WTC11 (cell line): ENCODE measurements around the gene ZNF22. TPM values are rescaled to one million over a fixed set of nuclear protein-coding genes. Genes with fewer than 3 reads are reported as not detected.
A peak's percentile ranks its signal among the peaks of the same experiment; 100 is the strongest.

Experiments used
- ATAC-seq: fragments of 200-7000 bp; cut with Tn5 transposase; 2 replicates; pipeline ENCODE4 v1.10.0; 2021; ENCODE audit warnings: mild to moderate bottlenecking, moderate library complexity
- CTCF ChIA-PET: fragments of 300-600 bp; sonication (Branson Sonifier 250); formaldehyde crosslinking; loops from one replicate; lab custom pipeline; 2021; ENCODE audit warnings: antibody characterized with exemption; lab: Charles Lee
- POLR2A ChIA-PET: fragments of 350-600 bp; sonication (Branson Sonifier 250); formaldehyde crosslinking; loops from one replicate; lab custom pipeline; 2021; ENCODE audit warnings: antibody characterized with exemption; lab: Charles Lee
- DNase-seq: peaks from one replicate; pipeline ENCODE4 v3.0.0; 2021; ENCODE audit warnings: low spot score
- H3K27ac Mint-ChIP-seq: 2 replicates; pipeline ENCODE4 v1.8.0; 2021; ENCODE audit warnings: mixed read lengths
- H3K27me3 Mint-ChIP-seq: 2 replicates; pipeline ENCODE4 v1.8.0; 2021; ENCODE audit warnings: low read depth, mild to moderate bottlenecking, moderate library complexity, mixed read lengths
- H3K36me3 Mint-ChIP-seq: 2 replicates; pipeline ENCODE4 v1.8.0; 2021; ENCODE audit warnings: mixed read lengths
- H3K4me1 Mint-ChIP-seq: 2 replicates; pipeline ENCODE4 v1.8.0; 2022; ENCODE audit warnings: mixed read lengths
- H3K4me3 Mint-ChIP-seq: 2 replicates; pipeline ENCODE4 v1.8.0; 2021; ENCODE audit warnings: mild to moderate bottlenecking, moderate library complexity, mixed read lengths
- H3K9me3 Mint-ChIP-seq: 2 replicates; pipeline ENCODE4 v1.8.0; 2021; ENCODE audit warnings: mixed read lengths
- EMX1 ChIP-seq: fragments of 250-450 bp; sonication (Bioruptor Pico); IDR thresholded peaks from 2 replicates; pipeline ENCODE4 v1.8.0; 2021; ENCODE audit warnings: mild to moderate bottlenecking
- FOXK1 ChIP-seq: sonication (generic); formaldehyde crosslinking; IDR thresholded peaks from 2 replicates; pipeline ENCODE4 v1.8.0; 2022; ENCODE audit warnings: mild to moderate bottlenecking, moderate library complexity, missing genetic modification reagents
- GABPB1 ChIP-seq: sonication (generic); formaldehyde crosslinking; IDR thresholded peaks from 2 replicates; pipeline ENCODE4 v1.8.1; 2023; ENCODE audit warnings: mild to moderate bottlenecking, missing genetic modification reagents
- KAT7 ChIP-seq: sonication (generic); formaldehyde crosslinking; IDR thresholded peaks from 2 replicates; pipeline ENCODE4 v1.8.1; 2023; ENCODE audit warnings: missing genetic modification reagents, mild to moderate bottlenecking, borderline replicate concordance
- MXD4 ChIP-seq: fragments of 250-450 bp; sonication (Bioruptor Pico); IDR thresholded peaks from 2 replicates; pipeline ENCODE4 v1.8.0; 2021; ENCODE audit warnings: mild to moderate bottlenecking, moderate library complexity, borderline replicate concordance
- MYBL2 ChIP-seq: sonication (generic); formaldehyde crosslinking; IDR thresholded peaks from 2 replicates; pipeline ENCODE4 v1.8.1; 2023; ENCODE audit warnings: mild to moderate bottlenecking, moderate library complexity, missing genetic modification reagents
- NFATC4 ChIP-seq: fragments of 250-450 bp; sonication (Bioruptor Pico); IDR thresholded peaks from 2 replicates; pipeline ENCODE4 v1.9.0; 2021; ENCODE audit warnings: mild to moderate bottlenecking
- NFE2L1 ChIP-seq: sonication (generic); formaldehyde crosslinking; IDR thresholded peaks from 2 replicates; pipeline ENCODE4 v1.8.1; 2023; ENCODE audit warnings: missing genetic modification reagents
- NFYB ChIP-seq: sonication (generic); formaldehyde crosslinking; conservative IDR thresholded peaks from 2 replicates; pipeline ENCODE4 v1.8.0; 2022; ENCODE audit warnings: low read depth, missing genetic modification reagents
- RELA ChIP-seq: sonication (generic); formaldehyde crosslinking; IDR thresholded peaks from 2 replicates; pipeline ENCODE4 v1.8.1; 2022; ENCODE audit warnings: missing genetic modification reagents, mild to moderate bottlenecking, borderline replicate concordance
- RORB ChIP-seq: fragments of 250-450 bp; sonication (Bioruptor Pico); IDR thresholded peaks from 2 replicates; pipeline ENCODE4 v1.9.0; 2021; ENCODE audit warnings: mild to moderate bottlenecking
- TP53 ChIP-seq: sonication (generic); formaldehyde crosslinking; IDR thresholded peaks from 2 replicates; pipeline ENCODE4 v1.8.1; 2023; ENCODE audit warnings: mild to moderate bottlenecking, missing genetic modification reagents
- ZNF232 ChIP-seq: sonication (generic); formaldehyde crosslinking; IDR thresholded peaks from 2 replicates; pipeline ENCODE4 v1.8.0; 2022; ENCODE audit warnings: mild to moderate bottlenecking, missing genetic modification reagents
- ZNF671 ChIP-seq: fragments of 250-450 bp; sonication (Bioruptor Pico); IDR thresholded peaks from 2 replicates; pipeline ENCODE4 v1.8.0; 2021; ENCODE audit warnings: mild to moderate bottlenecking
- total RNA-seq: library from RNA; stranded (reverse); gene quantifications from 3 replicates; pipeline ENCODE4 v1.2.3, GENCODE V29; 2021
- TF ChIP-seq, protein P1 (sequence below): sonication (generic); formaldehyde crosslinking; IDR thresholded peaks from 2 replicates; pipeline ENCODE4 v1.8.1; 2023; ENCODE audit warnings: mild to moderate bottlenecking, missing genetic modification reagents
- TF ChIP-seq, protein P2 (sequence below): sonication (generic); formaldehyde crosslinking; IDR thresholded peaks from 2 replicates; pipeline ENCODE4 v1.8.1; 2022; ENCODE audit warnings: mild to moderate bottlenecking, moderate library complexity, missing genetic modification reagents
- TF ChIP-seq, protein P3 (sequence below): sonication (generic); formaldehyde crosslinking; IDR thresholded peaks from 2 replicates; pipeline ENCODE4 v1.8.1; 2022; ENCODE audit warnings: low read depth, mild to moderate bottlenecking, moderate library complexity, missing genetic modification reagents, borderline replicate concordance
- TF ChIP-seq, protein P4 (sequence below): sonication (generic); formaldehyde crosslinking; IDR thresholded peaks from 2 replicates; pipeline ENCODE4 v1.8.0; 2022; ENCODE audit warnings: mild to moderate bottlenecking, missing genetic modification reagents
- TF ChIP-seq, protein P5 (sequence below): sonication (generic); formaldehyde crosslinking; IDR thresholded peaks from 2 replicates; pipeline ENCODE4 v1.8.0; 2022; ENCODE audit warnings: mild to moderate bottlenecking, missing genetic modification reagents
- TF ChIP-seq, protein P6 (sequence below): sonication (generic); formaldehyde crosslinking; IDR thresholded peaks from 2 replicates; pipeline ENCODE4 v1.8.0; 2022; ENCODE audit warnings: mild to moderate bottlenecking, missing genetic modification reagents
- TF ChIP-seq, protein P7 (sequence below): fragments of 250-450 bp; sonication (Bioruptor Pico); IDR thresholded peaks from 2 replicates; pipeline ENCODE4 v1.9.0; 2021; ENCODE audit warnings: moderate library complexity, mild to moderate bottlenecking, inconsistent platforms, borderline replicate concordance
- TF ChIP-seq, protein P8 (sequence below): sonication (generic); formaldehyde crosslinking; IDR thresholded peaks from 2 replicates; pipeline ENCODE4 v1.8.1; 2023; ENCODE audit warnings: mild to moderate bottlenecking, missing genetic modification reagents, moderate library complexity

The ZNF22 gene
- total RNA-seq, 1 experiment from 2014 or later, result 31.0 TPM

DNA sequence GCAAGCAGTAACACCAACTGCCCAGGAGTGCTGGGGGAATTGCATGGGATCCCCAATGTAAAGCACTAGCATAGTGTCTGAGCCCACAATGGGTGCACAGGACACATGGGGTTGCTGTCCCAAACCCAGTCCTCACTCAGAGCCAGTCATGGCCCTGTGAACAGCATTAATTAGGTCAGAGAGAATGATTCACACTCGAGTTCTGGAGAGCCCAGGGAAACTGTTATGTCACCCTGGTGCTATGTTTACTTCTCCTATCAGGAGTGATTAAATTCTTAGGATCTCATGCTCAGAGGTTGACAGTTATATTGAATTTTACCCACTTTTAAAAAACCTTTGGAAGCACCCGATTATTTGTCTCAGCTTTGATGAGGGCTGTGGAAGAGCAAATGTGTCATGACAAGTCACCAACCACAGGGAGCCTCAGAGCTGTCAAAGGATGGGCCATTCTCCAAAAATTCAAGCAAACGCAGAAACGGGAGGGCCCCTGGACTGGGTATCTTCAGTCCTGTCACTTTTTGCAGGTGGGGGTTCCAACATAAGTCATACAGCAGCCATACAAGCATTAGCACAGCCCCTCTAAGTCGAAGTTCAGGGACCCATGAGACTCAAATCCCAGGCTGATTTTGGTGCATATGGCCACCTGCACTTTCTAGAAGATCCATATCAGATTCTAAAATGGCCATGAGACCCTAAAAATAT is 42.4 kb upstream of the ZNF22 start:
- TF ChIP-seq NFATC4 (CRISPR knock-in tag) (no peak), EMX1 (CRISPR knock-in tag) (no peak), RELA (CRISPR knock-in tag) (no peak), KAT7 (CRISPR knock-in tag) (no peak), ZNF671 (no peak), FOXK1 (no peak)
- TF ChIP-seq, protein P1, sequence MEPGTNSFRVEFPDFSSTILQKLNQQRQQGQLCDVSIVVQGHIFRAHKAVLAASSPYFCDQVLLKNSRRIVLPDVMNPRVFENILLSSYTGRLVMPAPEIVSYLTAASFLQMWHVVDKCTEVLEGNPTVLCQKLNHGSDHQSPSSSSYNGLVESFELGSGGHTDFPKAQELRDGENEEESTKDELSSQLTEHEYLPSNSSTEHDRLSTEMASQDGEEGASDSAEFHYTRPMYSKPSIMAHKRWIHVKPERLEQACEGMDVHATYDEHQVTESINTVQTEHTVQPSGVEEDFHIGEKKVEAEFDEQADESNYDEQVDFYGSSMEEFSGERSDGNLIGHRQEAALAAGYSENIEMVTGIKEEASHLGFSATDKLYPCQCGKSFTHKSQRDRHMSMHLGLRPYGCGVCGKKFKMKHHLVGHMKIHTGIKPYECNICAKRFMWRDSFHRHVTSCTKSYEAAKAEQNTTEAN (CRISPR knock-in tag), result no peak
- TF ChIP-seq, protein P2, sequence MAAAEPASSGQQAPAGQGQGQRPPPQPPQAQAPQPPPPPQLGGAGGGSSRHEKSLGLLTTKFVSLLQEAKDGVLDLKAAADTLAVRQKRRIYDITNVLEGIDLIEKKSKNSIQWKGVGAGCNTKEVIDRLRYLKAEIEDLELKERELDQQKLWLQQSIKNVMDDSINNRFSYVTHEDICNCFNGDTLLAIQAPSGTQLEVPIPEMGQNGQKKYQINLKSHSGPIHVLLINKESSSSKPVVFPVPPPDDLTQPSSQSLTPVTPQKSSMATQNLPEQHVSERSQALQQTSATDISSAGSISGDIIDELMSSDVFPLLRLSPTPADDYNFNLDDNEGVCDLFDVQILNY, result no peak
- Mint-ChIP-seq H3K27ac (no peak overlapping the region), H3K36me3 (peaks cover 9% of the 10 kb centered on the region), H3K27me3 (peaks cover 10% of the 10 kb centered on the region), H3K4me3 (peak overlapping the region; percentile 81), H3K4me1 (peaks cover 48% of the 10 kb centered on the region), H3K9me3 (peaks cover 5% of the 10 kb centered on the region; the same call in 1 of the 2 replicates)
- CTCF ChIA-PET, result interaction anchor here (1.4 to 7.3 kb wide), 3 partner anchors 20 to 32 kb away, joined by 3 to 74 read pairs (median 4); partner anchors contain the start of gene DEPP1
- DNase-seq (no peak), ATAC-seq (no peak)
- POLR2A ChIA-PET, result no interaction called here

DNA sequence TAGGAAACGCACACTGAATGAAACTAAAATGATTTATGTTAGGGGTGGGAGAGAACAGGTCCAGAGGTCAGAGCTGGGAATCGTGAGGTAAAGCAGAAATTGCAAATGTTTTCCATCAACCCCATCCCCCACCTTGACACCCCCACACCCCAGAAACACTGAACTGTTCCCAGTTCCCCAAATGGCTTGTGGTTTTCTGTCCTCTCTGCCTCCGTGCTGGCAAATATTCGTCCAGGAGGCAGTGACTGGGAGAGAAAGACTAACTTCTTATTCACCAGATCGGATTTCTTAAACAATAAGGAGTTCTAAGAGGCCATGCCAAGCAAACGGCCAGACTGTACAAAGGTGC is 41.9 kb upstream of the ZNF22 start:
- H3K4me1 Mint-ChIP-seq, result peaks cover 50% of the 10 kb centered on the region
- CTCF ChIA-PET, result interaction anchor here (1.3 to 7.3 kb wide), 4 partner anchors 9 to 32 kb away, joined by 3 to 74 read pairs (median 4); partner anchors contain the start of gene DEPP1
- H3K27me3 Mint-ChIP-seq, result peaks cover 10% of the 10 kb centered on the region
- H3K9me3 Mint-ChIP-seq, result peaks cover 5% of the 10 kb centered on the region; the same call in 1 of the 2 replicates
- H3K4me3 Mint-ChIP-seq, result peak overlapping the region; percentile 81
- peaks cover 9% of the 10 kb centered on the region for H3K36me3 Mint-ChIP-seq
- TF ChIP-seq, protein P3, sequence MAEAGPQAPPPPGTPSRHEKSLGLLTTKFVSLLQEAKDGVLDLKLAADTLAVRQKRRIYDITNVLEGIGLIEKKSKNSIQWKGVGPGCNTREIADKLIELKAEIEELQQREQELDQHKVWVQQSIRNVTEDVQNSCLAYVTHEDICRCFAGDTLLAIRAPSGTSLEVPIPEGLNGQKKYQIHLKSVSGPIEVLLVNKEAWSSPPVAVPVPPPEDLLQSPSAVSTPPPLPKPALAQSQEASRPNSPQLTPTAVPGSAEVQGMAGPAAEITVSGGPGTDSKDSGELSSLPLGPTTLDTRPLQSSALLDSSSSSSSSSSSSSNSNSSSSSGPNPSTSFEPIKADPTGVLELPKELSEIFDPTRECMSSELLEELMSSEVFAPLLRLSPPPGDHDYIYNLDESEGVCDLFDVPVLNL (CRISPR knock-in tag), result no peak
- TF ChIP-seq, protein P4, sequence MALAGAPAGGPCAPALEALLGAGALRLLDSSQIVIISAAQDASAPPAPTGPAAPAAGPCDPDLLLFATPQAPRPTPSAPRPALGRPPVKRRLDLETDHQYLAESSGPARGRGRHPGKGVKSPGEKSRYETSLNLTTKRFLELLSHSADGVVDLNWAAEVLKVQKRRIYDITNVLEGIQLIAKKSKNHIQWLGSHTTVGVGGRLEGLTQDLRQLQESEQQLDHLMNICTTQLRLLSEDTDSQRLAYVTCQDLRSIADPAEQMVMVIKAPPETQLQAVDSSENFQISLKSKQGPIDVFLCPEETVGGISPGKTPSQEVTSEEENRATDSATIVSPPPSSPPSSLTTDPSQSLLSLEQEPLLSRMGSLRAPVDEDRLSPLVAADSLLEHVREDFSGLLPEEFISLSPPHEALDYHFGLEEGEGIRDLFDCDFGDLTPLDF (CRISPR knock-in tag), result 0 out of 2 replicates have a peak, but pooled peaks have one; percentile 2
- ATAC-seq (no peak), DNase-seq (no peak)
- no peak overlapping the region; the same call in 1 of the 2 replicates for H3K27ac Mint-ChIP-seq
- POLR2A ChIA-PET, result no interaction called here

DNA sequence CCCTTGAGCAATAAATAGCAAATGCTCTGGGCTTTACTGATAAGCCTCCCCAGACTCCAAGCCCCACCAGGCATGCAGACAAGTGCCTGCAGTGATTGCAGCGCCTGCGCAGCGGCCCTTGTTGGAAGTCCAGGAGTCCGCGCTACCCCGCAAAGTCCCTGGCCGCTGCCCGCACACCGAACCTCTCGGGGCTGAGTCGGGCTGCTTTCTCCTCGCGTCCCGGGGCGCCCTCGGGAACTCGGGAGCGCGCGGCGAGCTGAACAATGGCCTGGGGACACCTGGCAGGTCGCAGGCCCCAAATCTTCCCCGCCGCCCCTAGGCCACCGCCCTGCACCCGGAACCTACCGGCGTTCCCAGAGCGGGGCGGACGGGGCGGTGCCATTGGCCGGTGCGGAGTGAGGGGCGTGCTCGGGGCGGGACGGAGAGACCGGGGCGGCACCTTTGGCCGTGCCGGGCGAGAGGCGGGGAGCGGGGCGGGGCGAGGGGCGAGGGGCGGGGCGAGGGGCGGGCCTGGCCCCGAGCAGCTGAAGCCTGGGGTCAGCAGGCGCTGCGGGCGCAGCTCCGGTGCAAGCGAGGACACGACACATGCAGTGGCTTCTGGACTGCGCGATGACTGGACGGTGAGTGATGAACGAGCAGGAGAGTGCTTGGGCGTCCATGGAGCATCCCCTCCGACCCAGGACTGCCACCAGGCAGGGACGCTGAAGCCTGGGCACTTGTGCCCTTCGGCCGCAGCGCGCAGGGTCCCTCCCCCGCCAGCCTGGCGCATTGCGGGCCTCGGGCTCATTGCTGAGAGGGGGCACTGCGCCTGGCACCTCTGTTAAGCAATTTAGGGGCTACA is 41.3 kb upstream of the ZNF22 start, which contains the start of gene RASSF4:
Gene RASSF4 (plus strand): TSS at position 556 of the 841 bp plus-strand sequence. CDS start 10,401 bp downstream, outside the sequence.
- peaks cover 5% of the 10 kb centered on the region; the same call in 1 of the 2 replicates for H3K9me3 Mint-ChIP-seq
- H3K27ac Mint-ChIP-seq, result no peak within 1 kb of the TSS; the same call in 1 of the 2 replicates
- H3K4me1 Mint-ChIP-seq, result peaks cover 56% of the 10 kb centered on the region
- ATAC-seq, result peak; percentile 97
- peaks cover 9% of the 10 kb centered on the region for H3K36me3 Mint-ChIP-seq
- peak within 1 kb of the TSS; percentile 81 for H3K4me3 Mint-ChIP-seq
- DNase-seq, result peak; percentile 94
- CTCF ChIA-PET, result interaction anchor here (1.0 to 7.3 kb wide), 7 partner anchors 10 to 81 kb away, joined by 3 to 74 read pairs (median 3); partner anchors contain the start of gene DEPP1
- peaks cover 10% of the 10 kb centered on the region for H3K27me3 Mint-ChIP-seq
- POLR2A ChIA-PET, result no interaction called here
- TF ChIP-seq GABPB1 (CRISPR knock-in tag) (peak; percentile 66), FOXK1 (0 out of 2 replicates have a peak, but pooled peaks have one; percentile 28), TP53 (CRISPR knock-in tag) (peak; percentile 86; the same call in 1 of the 2 replicates), NFYB (CRISPR knock-in tag) (no peak), RORB (CRISPR knock-in tag) (no peak), MXD4 (CRISPR knock-in tag) (no peak), ZNF232 (CRISPR knock-in tag) (peak; percentile 79; the same call in 1 of the 2 replicates), MYBL2 (CRISPR knock-in tag) (peak; percentile 18; the same call in 1 of the 2 replicates), NFE2L1 (CRISPR knock-in tag) (no peak)
- TF ChIP-seq, protein P5, sequence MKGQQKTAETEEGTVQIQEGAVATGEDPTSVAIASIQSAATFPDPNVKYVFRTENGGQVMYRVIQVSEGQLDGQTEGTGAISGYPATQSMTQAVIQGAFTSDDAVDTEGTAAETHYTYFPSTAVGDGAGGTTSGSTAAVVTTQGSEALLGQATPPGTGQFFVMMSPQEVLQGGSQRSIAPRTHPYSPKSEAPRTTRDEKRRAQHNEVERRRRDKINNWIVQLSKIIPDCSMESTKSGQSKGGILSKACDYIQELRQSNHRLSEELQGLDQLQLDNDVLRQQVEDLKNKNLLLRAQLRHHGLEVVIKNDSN (CRISPR knock-in tag), result peak; percentile 24; the same call in 1 of the 2 replicates
- TF ChIP-seq, protein P6, sequence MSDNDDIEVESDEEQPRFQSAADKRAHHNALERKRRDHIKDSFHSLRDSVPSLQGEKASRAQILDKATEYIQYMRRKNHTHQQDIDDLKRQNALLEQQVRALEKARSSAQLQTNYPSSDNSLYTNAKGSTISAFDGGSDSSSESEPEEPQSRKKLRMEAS (CRISPR knock-in tag), result peak; percentile 64
- TF ChIP-seq, protein P7, sequence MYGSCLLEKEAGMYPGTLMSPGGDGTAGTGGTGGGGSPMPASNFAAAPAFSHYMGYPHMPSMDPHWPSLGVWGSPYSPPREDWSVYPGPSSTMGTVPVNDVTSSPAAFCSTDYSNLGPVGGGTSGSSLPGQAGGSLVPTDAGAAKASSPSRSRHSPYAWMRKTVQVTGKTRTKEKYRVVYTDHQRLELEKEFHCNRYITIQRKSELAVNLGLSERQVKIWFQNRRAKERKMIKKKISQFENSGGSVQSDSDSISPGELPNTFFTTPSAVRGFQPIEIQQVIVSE, result no peak
- TF ChIP-seq, protein P8, sequence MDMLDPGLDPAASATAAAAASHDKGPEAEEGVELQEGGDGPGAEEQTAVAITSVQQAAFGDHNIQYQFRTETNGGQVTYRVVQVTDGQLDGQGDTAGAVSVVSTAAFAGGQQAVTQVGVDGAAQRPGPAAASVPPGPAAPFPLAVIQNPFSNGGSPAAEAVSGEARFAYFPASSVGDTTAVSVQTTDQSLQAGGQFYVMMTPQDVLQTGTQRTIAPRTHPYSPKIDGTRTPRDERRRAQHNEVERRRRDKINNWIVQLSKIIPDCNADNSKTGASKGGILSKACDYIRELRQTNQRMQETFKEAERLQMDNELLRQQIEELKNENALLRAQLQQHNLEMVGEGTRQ (CRISPR knock-in tag), result peak; percentile 8; the same call in 1 of the 2 replicates
